ENCODE measurements around the gene DMD.

The DMD gene

DNA sequence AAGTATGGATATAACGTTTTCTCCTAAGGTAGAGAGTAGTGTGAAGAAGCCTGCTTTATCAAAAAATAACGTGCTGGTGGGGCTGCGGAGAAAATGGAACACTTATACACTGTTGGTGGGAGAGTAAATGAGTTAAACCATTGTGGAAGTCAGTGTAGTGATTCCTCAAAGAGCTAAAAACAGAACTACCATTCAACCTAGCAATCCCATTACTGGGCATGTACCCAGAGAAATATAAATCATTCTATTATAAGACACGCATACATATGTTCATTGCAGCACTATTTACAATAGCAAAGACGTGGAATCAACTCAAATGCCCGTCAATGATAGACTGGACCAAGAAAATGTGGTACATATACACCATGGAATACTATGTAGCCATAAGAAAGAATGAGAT is 196.4 kb downstream of the DMD start:
- DNase-seq, result no peak

- no peak for DNase-seq
Measured at GRCh38 chrX:33014086-33014485, 197.3 kb downstream of the DMD start.

DNA sequence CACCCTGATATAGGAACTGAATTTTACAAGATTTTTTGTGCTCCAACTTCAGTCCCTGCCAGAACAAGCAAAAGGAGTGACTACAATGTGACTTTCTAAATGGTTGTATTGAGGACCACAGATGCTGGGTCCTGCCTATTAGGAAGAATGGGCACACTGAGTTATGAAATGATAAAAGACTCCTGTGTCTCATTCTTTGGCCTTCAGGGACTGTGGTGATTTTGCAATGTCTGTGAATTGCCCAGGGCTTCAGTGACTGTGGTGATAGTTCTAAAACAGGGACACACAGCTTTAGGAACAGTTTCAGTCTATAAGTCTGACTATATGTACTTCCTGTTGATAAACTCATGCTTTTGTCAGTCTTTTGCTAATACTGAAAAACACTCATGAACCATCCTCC is 210.2 kb downstream of the DMD start:
- no peak for DNase-seq

DNA sequence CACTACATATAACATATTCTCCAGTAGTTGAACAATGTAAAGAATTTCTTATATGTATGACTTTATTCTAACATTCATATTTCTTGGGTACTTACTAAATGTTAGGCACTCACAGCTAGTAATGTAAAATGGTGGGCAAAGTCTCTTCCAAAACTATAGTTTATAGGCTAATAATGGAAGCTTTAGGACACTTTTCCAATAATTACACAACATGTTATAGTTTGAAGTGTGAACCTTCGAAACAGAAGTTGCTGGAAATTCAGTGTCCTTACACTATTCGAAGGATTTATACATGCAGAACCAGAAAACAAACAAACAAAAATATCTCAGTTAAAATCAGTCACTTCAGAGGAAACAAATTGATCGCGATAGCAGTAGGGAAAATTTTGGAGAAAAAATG is 212.6 kb downstream of the DMD start:
- DNase-seq, result no peak

DNA sequence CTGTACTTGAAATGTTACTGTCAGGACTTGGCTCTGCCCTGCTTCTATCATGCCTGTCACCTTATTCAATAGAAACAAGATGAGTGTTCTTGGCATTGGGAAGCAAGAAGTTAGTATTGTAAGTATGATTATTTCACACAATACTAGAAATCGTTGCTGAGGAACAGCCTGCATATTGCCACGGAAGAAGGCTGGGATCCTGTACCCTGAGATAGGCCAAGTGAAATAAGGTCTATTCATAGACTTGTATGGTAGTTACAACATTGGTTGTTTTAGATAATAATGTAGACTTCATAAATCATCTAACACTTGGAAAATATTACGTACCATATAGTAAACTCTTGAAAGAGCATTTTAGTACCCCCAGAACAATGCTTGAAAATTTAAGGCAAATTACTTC is 215.9 kb downstream of the DMD start:
- no peak for DNase-seq

DNA sequence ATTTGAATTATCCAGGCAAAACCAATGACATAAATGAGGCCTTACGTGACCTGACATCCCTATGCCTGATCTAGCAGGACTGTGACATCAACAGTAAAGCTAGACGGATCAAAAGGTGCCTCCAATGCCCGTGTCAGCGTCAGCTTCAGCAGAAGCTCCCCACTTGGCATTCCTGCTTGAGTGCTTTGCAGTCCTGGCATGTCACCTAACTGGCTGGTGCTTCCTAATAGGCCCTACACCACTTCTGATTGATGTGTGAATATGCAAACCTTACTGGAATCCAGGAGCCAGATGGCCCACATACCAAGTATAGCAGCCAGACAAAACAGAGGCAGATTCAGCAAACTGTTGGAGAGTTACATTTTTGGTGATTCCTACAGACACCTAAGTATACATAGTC is 224.2 kb downstream of the DMD start:
- no peak for DNase-seq

DNA sequence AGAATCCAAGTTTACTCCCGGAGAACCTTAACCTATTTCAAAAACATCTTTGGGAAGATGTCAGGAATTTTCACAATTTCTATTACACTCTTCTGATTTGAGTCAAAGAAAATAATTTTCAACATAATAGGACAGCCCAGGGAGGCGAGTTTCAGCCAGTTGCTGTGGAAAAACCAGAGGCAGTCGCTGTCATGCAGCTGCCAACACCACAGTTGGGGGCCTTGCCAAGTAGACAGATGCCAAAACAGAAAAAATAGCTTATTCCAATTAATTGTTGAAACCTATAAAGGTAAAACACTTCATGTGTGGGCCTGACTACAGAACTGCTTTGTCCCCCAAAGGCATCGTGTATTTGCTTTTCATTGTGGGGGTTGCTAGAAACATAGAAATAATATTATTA is 225.8 kb downstream of the DMD start:
- no peak for DNase-seq

DNA sequence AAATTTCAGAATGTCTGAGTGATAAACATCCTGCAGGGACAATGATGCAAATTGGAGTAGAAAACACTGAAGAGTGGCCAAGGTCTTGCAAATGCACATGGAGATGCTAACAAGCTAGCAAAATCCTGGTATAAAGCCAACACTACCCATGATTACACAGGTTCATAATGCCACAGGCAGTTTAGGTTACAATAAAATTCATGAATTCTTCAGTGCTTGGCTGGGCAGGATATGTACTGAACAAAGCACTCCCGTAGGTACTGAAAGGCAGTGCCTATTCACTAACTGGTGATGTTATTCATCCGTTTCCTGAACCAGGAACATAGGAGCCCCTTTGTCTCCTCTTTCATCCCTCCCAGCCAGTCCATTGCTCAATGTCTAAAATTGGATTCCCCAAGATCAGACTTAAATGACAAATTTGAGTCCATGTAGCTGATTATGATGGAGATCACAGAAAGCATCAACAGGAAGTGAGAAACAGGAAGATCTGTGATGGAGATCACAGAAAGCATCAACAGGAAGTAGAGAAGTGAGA is 244.5 kb downstream of the DMD start:
- DNase-seq, result no peak

- DNase-seq, result no peak
Measured at GRCh38 chrX:32954125-32954524, 257.2 kb downstream of the DMD start.

DNA sequence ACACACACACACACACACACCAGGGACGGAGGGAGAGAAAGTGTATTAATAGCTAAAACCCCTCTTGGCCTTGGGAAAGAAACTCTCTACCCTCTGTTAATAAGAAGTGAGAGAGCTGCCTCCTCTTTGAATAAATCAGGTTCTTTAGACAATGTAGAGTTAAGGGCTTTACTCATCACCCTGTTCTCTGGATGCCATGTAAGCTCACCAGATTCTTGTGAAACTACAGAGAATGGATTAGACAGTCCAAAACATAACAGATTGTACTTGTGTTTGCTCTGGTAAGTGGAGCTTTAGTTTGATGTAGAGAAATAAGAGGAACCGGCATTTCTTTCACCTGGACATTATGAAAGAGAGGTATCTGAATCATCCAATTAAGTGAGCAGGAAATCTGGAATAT is 263.2 kb downstream of the DMD start:
- no peak for DNase-seq

DNA sequence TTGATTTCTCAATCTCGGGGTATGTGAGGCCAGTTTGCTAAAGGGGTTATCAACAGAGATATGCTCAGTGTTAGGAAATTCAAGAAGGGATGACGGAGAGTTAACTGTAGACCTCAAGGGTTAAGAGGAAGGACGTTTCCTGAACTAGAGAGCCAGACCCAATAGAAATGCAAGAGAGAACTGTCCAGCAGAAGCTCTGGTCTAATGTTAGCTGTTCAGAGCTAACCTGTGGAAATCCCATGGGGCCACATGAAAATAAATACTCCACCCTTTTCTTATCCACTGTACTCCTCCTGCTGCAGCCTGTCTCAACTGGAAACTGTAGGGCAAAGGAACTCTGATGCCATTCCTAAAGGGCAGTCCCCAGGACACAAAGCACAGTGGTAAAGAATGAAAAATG is 274.3 kb downstream of the DMD start:
- no peak for DNase-seq

GRCh38 chrX:32933548-32933947 is 277.8 kb downstream of the DMD start:
- no peak for DNase-seq

DNA sequence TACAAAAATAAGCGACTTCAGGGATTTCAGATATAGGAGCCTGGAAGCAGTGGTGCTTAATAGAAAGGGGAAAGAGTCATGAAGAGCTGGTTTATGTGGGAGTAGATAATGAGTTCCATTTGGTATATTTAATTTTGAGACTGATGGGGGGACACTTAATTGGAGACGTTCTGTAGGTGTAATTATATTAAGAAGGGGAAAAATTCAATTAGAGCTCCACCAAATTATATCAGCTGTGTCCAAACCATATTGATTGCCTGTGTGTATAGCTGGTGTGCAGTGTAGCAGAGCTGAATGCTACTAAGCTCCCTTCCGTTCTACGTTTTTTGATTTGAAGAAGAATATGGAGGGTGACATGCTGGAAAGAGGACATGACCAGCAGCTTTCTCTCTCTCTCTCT is 282.3 kb downstream of the DMD start:
- DNase-seq, result no peak

DNA sequence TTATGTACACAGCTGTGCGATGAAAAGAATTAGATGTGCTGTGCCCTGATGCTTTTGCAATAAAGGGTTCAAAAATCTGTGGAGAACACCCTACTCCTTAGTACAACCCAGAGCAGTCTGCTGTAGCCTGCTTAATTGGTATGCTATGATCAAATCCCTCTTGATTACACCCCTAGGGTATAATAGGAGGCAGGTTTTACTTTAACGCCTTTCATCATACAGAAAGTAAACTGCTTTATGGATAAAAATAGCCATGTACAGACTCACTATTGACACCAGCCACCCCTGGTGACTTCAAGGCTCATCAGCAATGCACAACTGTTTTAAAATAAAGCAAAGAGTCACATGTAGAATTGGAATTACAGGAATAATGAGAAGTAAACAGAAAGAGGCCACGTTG is 315.3 kb downstream of the DMD start:
- DNase-seq, result no peak

GRCh38 chrX:32894679-32895078 is 316.7 kb downstream of the DMD start:
- no peak for DNase-seq

GRCh38 chrX:32893751-32894150 is 317.6 kb downstream of the DMD start:
- no peak for DNase-seq

DNA sequence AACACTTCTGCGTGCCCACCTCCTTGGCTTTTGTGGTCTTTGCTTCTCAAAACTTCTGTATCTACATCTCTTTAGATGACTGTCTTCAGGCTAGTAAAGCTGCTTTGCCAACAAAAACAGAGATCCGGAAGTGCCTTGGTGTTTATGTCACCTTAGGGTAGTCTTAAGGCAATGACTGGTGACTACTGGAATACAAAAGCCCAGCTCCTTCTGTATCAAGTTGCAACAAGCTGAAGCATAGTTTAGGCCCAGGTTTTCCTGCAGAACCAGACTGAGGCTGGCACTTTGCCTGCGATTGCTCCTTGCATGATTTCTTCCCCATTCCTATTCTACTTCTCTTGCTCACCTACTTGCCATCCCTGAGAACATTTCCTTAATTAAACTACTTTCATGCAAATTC is 333.8 kb downstream of the DMD start:
- DNase-seq, result no peak

GRCh38 chrX:32874839-32875238 is 336.5 kb downstream of the DMD start:
- no peak for DNase-seq

DNA sequence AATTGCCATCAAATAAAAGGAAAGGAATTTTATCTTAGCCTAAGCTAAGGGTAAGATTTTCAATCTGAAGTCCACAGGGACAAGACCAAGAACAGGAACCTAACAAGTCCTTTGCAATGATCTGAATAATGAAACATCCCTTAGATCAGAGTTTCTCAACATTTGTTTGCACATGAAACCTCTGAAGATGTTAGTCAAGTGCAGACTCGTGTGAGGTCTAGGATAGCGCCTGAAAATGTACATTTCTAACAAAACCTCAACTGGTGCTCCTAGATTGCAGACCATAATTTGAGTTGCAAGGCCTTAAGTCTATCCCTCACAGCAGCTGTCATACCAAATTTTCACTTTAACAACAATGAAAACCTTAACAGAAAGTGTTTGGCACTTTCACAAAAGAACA is 337.6 kb downstream of the DMD start:
- no peak for DNase-seq

- DNase-seq, result no peak
Measured at GRCh38 chrX:32871636-32872035, 339.7 kb downstream of the DMD start.

GRCh38 chrX:32868524-32868895 is 342.8 kb downstream of the DMD start:
- no peak for DNase-seq

DNA sequence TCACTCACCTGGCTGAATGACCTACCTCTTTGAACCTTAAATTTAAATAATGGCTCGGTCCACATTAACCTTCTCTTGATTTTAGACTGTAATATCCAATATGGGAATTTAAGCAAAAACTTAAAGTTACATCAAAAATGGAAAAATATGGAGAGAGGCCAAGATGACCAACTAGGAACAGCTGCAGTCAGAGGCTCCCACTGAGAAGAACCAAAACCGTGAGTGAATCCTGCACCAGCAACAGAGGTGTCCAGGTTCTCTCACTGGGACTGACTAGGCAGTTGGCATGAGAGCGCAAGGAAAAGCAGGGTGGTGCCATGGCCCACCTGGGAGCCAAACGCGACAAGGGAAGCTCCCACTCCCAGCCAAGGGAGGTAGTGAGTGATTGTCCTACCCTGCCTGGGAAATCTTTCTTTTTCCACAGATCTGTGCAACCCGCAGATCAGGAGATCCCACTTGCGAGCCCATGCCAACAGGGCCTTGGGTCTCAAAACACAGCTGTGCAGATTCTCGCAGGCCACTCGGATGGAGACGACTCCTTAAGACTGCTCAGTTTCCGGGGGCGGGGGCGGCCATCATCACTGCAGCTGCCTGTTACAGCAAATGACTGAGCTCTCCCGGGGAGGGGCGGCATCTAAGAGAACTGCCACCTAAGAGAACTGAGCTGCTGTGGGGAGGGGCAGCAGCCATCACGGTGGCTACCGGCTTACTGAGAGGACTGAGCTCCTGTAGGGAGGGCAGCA is 343.4 kb downstream of the DMD start:
- DNase-seq, result no peak

- no peak for DNase-seq
Measured at GRCh38 chrX:32852203-32852602, 359.1 kb downstream of the DMD start.

- DNase-seq, result no peak
Measured at GRCh38 chrX:32851556-32851955, 359.8 kb downstream of the DMD start.

DNA sequence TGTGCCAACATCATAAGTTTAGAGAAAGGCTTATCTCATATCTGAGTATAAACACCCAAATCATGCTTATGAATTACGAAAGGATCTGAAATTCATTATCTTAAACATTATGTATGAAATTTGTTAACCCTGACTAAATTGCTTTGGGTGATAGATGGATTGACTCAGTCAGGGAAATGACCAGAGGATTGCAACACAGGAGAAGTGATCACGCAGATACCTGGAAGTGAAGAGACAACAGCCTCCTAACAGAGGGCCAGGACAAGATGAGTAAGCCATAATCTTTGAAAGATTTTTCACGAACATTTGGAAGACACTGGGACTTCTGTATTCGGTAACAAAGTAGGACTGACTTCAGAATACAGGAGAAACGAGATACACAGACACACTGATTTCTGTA is 363.4 kb downstream of the DMD start:
- no peak for DNase-seq
